Mucosa of gallbladder (tissue), 1 donor: Measurements from ENCODE around the gene SACM1L. TPM values are rescaled to one million over a fixed set of nuclear protein-coding genes. Genes with fewer than 3 reads are reported as not detected.

Experiments
- DNase-seq: peaks from one replicate; pipeline ENCODE4 v3.0.0-alpha.2; 2020; ENCODE audit warnings: low spot score
- total RNA-seq: library from RNA; stranded (reverse); gene quantifications from one replicate; pipeline ENCODE4 v1.2.1, GENCODE V29; 2021
- donor health status: DM: no; HTN: no; CAD: no.

Gene SACM1L
- total RNA-seq, 1 donor from 2014 or later, result 51.8 TPM

- no peak for DNase-seq
Observed at GRCh38 chr3:45771831-45772230, 82.6 kb downstream of the SACM1L start.

- no peak for DNase-seq
Observed at GRCh38 chr3:45772341-45773035, 83.3 kb downstream of the SACM1L start.

- no peak for DNase-seq
Observed at GRCh38 chr3:45773072-45773471, 83.9 kb downstream of the SACM1L start.

- DNase-seq, result no peak
Observed at GRCh38 chr3:45773714-45774449, 84.7 kb downstream of the SACM1L start.

GRCh38 chr3:45774581-45775521 is 85.7 kb downstream of the SACM1L start:
- DNase-seq, result no peak

GRCh38 chr3:45775571-45776300 is 86.5 kb downstream of the SACM1L start:
- no peak for DNase-seq

- DNase-seq, result no peak
Observed at GRCh38 chr3:45776301-45776595, 87.1 kb downstream of the SACM1L start.

GRCh38 chr3:45776611-45777010 is 87.4 kb downstream of the SACM1L start:
- DNase-seq, result no peak

- no peak for DNase-seq
Observed at GRCh38 chr3:45777111-45777745, 88.0 kb downstream of the SACM1L start.

GRCh38 chr3:45777746-45778386 is 88.7 kb downstream of the SACM1L start:
- DNase-seq, result no peak

GRCh38 chr3:45778761-45779201 is 89.6 kb downstream of the SACM1L start:
- DNase-seq, result no peak

- DNase-seq, result no peak
Observed at GRCh38 chr3:45779746-45780735, 90.8 kb downstream of the SACM1L start.

GRCh38 chr3:45781271-45781670 is 92.1 kb downstream of the SACM1L start:
- no peak for DNase-seq

- no peak for DNase-seq
Observed at GRCh38 chr3:45781841-45782240, 92.6 kb downstream of the SACM1L start.

GRCh38 chr3:45782381-45782780 is 93.2 kb downstream of the SACM1L start:
- DNase-seq, result no peak

GRCh38 chr3:45783667-45784066 is 94.5 kb downstream of the SACM1L start:
- no peak for DNase-seq

GRCh38 chr3:45785605-45786150 is 96.5 kb downstream of the SACM1L start:
- DNase-seq, result no peak

- no peak for DNase-seq
Observed at GRCh38 chr3:45786801-45787495, 97.8 kb downstream of the SACM1L start.

- no peak for DNase-seq
Observed at GRCh38 chr3:45787551-45787950, 98.4 kb downstream of the SACM1L start.
